Progenitor cell of endocrine pancreas (in vitro differentiated cells): ENCODE data around the gene EIF1AD. TPM values are rescaled to one million over a fixed set of nuclear protein-coding genes. Genes with fewer than 3 reads are reported as not detected.

Experiments used
- DNase-seq: peaks from one replicate; pipeline ENCODE4 v3.0.0; 2021; ENCODE audit warnings: low spot score; ENCODE audit not compliant: unreplicated experiment
- H3K27ac Mint-ChIP-seq: 2 replicates; pipeline ENCODE4 v1.8.0; 2021; ENCODE audit warnings: mild to moderate bottlenecking, moderate library complexity, mixed read lengths
- H3K27me3 Mint-ChIP-seq: 2 replicates; pipeline ENCODE4 v1.8.0; 2021; ENCODE audit warnings: mixed read lengths
- H3K36me3 Mint-ChIP-seq: 2 replicates; pipeline ENCODE4 v1.8.0; 2022; ENCODE audit warnings: mixed read lengths; ENCODE audit not compliant: insufficient read depth
- H3K4me1 Mint-ChIP-seq: 2 replicates; pipeline ENCODE4 v1.8.0; 2021; ENCODE audit warnings: low read depth, mixed read lengths
- H3K4me3 Mint-ChIP-seq: 2 replicates; pipeline ENCODE4 v1.8.0; 2021; ENCODE audit warnings: low read depth, mild to moderate bottlenecking, moderate library complexity, mixed read lengths
- H3K9me3 Mint-ChIP-seq: 2 replicates; pipeline ENCODE4 v1.8.0; 2021; ENCODE audit warnings: low read depth, mixed read lengths
- CTCF ChIP-seq: fragments of 200-600 bp; sonication (generic); IDR thresholded peaks from one replicate; pipeline ENCODE4 v1.5.0; 2021; ENCODE audit warnings: antibody characterized with exemption, mild to moderate bottlenecking; ENCODE audit not compliant: unreplicated experiment
- long read RNA-seq: library from polyadenylated mRNA; unstranded; transcript quantifications from one replicate; pipeline ENCODE4 v2.0.0, GENCODE V29; 2020
- total RNA-seq: library from RNA; stranded (reverse); gene quantifications from 2 replicates; pipeline ENCODE4 v1.2.1, GENCODE V29; 2021

EIF1AD gene
- 40.1 and 42.6 TPM in 2 replicates for total RNA-seq
- long read RNA-seq, transcript EIF1AD-206 (6 exons, 889 nt) = major isoform, 10 of 33 reads
- long read RNA-seq, transcript EIF1AD-211 (6 exons, 965 nt) = minor isoform, 7 of 33 reads
- long read RNA-seq, partial matches to known transcripts = 4 of 33 reads
- long read RNA-seq, other reads (novel, unspliced or antisense) = 10 of 33 reads

- peak; percentile 76 for DNase-seq
- Mint-ChIP-seq H3K9me3 (no peaks in the 10 kb centered on the region), H3K27me3 (no peaks in the 10 kb centered on the region), H3K27ac (peak within 1 kb of the TSS; percentile 99), H3K4me3 (peak within 1 kb of the TSS; percentile 100), H3K36me3 (peaks cover 17% of the 10 kb centered on the region), H3K4me1 (peaks cover 18% of the 10 kb centered on the region)
- no peak for TF ChIP-seq CTCF
These were observed at the start of gene EIF1AD, which contains the start of gene BANF1 for GRCh38 chr11:66001942-66002647. Gene EIF1AD (minus strand): TSS chr11:66002157. CDS start chr11:66000389, 1,768 bp downstream. Gene BANF1 (plus strand): TSS chr11:66002503. CDS start chr11:66003251, 748 bp downstream.

GRCh38 chr11:66051371-66051765 lies 49.4 kb upstream of the EIF1AD start:
- Mint-ChIP-seq H3K27me3 (no peaks in the 10 kb centered on the region), H3K9me3 (no peaks in the 10 kb centered on the region), H3K4me3 (peak overlapping the region; percentile 99), H3K4me1 (peaks cover 32% of the 10 kb centered on the region), H3K36me3 (peaks cover 11% of the 10 kb centered on the region), H3K27ac (peak overlapping the region; percentile 98)
- TF ChIP-seq CTCF = no peak
- no peak for DNase-seq

- Mint-ChIP-seq H3K27me3 (no peaks in the 10 kb centered on the region), H3K27ac (peak overlapping the region; percentile 98), H3K36me3 (peaks cover 9% of the 10 kb centered on the region), H3K9me3 (no peaks in the 10 kb centered on the region), H3K4me1 (peaks cover 32% of the 10 kb centered on the region), H3K4me3 (peak overlapping the region; percentile 99)
- TF ChIP-seq CTCF = no peak
- DNase-seq = no peak
These were observed 48.7 kb upstream of the EIF1AD start for GRCh38 chr11:66050581-66051231.

- Mint-ChIP-seq H3K27me3 (no peaks in the 10 kb centered on the region), H3K9me3 (no peaks in the 10 kb centered on the region), H3K36me3 (peaks cover 3% of the 10 kb centered on the region), H3K4me1 (peaks cover 34% of the 10 kb centered on the region), H3K4me3 (peak within 1 kb of the TSS; percentile 66), H3K27ac (peak within 1 kb of the TSS; percentile 49)
- peak; percentile 29 for DNase-seq
- TF ChIP-seq CTCF = no peak
These were observed 46.8 kb upstream of the EIF1AD start, which contains the start of gene GAL3ST3 for GRCh38 chr11:66048547-66049323. Gene GAL3ST3 (minus strand): TSS chr11:66049161. CDS start chr11:66045415, 3,746 bp downstream.
